ENCODE measurements around the gene DHRSX.

- TF ChIP-seq, protein P1, sequence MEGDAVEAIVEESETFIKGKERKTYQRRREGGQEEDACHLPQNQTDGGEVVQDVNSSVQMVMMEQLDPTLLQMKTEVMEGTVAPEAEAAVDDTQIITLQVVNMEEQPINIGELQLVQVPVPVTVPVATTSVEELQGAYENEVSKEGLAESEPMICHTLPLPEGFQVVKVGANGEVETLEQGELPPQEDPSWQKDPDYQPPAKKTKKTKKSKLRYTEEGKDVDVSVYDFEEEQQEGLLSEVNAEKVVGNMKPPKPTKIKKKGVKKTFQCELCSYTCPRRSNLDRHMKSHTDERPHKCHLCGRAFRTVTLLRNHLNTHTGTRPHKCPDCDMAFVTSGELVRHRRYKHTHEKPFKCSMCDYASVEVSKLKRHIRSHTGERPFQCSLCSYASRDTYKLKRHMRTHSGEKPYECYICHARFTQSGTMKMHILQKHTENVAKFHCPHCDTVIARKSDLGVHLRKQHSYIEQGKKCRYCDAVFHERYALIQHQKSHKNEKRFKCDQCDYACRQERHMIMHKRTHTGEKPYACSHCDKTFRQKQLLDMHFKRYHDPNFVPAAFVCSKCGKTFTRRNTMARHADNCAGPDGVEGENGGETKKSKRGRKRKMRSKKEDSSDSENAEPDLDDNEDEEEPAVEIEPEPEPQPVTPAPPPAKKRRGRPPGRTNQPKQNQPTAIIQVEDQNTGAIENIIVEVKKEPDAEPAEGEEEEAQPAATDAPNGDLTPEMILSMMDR (IDR thresholded peaks at IDR 0.05; ENCODE audit: insufficient read depth, low read depth, low read length), result no peak
- no peak for TF ChIP-seq EZH2 (IDR thresholded peaks at IDR 0.05; ENCODE audit: insufficient read depth, low read length)
Observed at GRCh38 chrX:2266445-2267349, 234.1 kb downstream of the DHRSX start.
